HepG2 (cell line): ENCODE results near the gene DNAL4. TPM values are rescaled to one million over a fixed set of nuclear protein-coding genes. Genes with fewer than 3 reads are reported as not detected.

Experiments used
- ATAC-seq: fragments of 200-7000 bp; cut with Tn5 transposase; 3 replicates; pipeline ENCODE4 v1.9.1; 2020; ENCODE audit warnings: mild to moderate bottlenecking, moderate library complexity
- BruUV-seq: library from RNA; stranded (reverse); fragments of 400-500 nt; replicated peaks from 2 replicates; lab custom pipeline; 2021; lab: Mats Ljungman, UMichigan
- CTCF ChIA-PET: fragments of 300-600 bp; formaldehyde crosslinking; extraction: SDS; loops from one replicate; lab custom pipeline; 2021; ENCODE audit warnings: low total read pairs, inconsistent platforms, low intra/inter-chr PET ratio; lab: Yijun Ruan, JAX
- POLR2A ChIA-PET: fragments of 350-600 bp; sonication (Branson Sonifier 250); formaldehyde crosslinking; loops from one replicate; lab custom pipeline; 2020; ENCODE audit warnings: antibody characterized with exemption, inconsistent platforms; lab: Yijun Ruan, JAX
- DNase-seq: peaks from one replicate; pipeline ENCODE4 v3.0.0-alpha.2; 2015; ENCODE audit warnings: low spot score
- FAIRE-seq: peaks from 3 replicates; lab custom pipeline; 2011; peaks lifted over from hg19 to GRCh38; lab: Jason Lieb, UNC
- H2AFZ ChIP-seq: one replicate; pipeline ENCODE4 v1.6.1; 2011; ENCODE audit warnings: low read length, inconsistent platforms
- H3K27ac ChIP-seq: fragments of 300-600 bp; 3 replicates; pipeline ENCODE4 v1.8.0; 2011; ENCODE audit warnings: mixed run types, mild to moderate bottlenecking, mixed read lengths, low read length, inconsistent platforms; ENCODE audit not compliant: insufficient read depth; ENCODE audit errors: extremely low read length
- H3K27me3 ChIP-seq, 2 experiments: fragments of 200-600 bp in 1 of 2; 2 replicates in 1 of 2; 3 replicates in 1 of 2; pipeline versions ENCODE4 v1.6.0 to v1.8.0; 2011; ENCODE audit warnings: low read length in 2 of 2, mild to moderate bottlenecking in 2 of 2, moderate library complexity in 2 of 2, inconsistent platforms in 1 of 2; ENCODE audit not compliant: insufficient read depth in 2 of 2, control insufficient read depth in 1 of 2
- H3K36me3 ChIP-seq, 2 experiments: fragments of 200-600 bp in 1 of 2; replicated peaks in 1 of 2; 2 replicates in 1 of 2; 3 replicates in 1 of 2; pipeline versions ENCODE4 v1.5.1 to v1.8.0; 2011; ENCODE audit warnings: low read length in 2 of 2, inconsistent platforms in 1 of 2; ENCODE audit not compliant: insufficient read depth in 2 of 2, control insufficient read depth in 1 of 2
- H3K4me1 ChIP-seq: 2 replicates; pipeline ENCODE4 v1.5.1; 2012; ENCODE audit warnings: low read length, inconsistent platforms; ENCODE audit not compliant: insufficient read depth
- H3K4me2 ChIP-seq: 2 replicates; pipeline ENCODE4 v1.6.0; 2011; ENCODE audit warnings: low read depth, low read length, inconsistent platforms
- H3K4me3 ChIP-seq, 3 experiments: fragments of 200-600 bp in 1 of 3; sonication (generic), shearing (Covaris generic) in 1 of 3; replicated peaks in 1 of 3; 2 replicates each; pipeline ENCODE4 v1.5.1; 2011 to 2016; ENCODE audit warnings: low read length in 3 of 3, inconsistent platforms in 2 of 3, low read depth in 2 of 3, mild to moderate bottlenecking in 2 of 3, control low read depth in 1 of 3, mixed read lengths in 1 of 3; ENCODE audit not compliant: insufficient read depth in 1 of 3
- H3K79me2 ChIP-seq: one replicate; pipeline ENCODE4 v1.6.1; 2011; ENCODE audit warnings: low read length, inconsistent platforms; ENCODE audit not compliant: insufficient read depth
- H3K9ac ChIP-seq: 2 replicates; pipeline ENCODE4 v1.6.0; 2011; ENCODE audit warnings: mild to moderate bottlenecking, low read depth, low read length, inconsistent platforms; ENCODE audit not compliant: insufficient read depth
- H3K9me3 ChIP-seq: 2 replicates; pipeline ENCODE4 v1.5.1; 2012; ENCODE audit warnings: mild to moderate bottlenecking, low read length
- H4K20me1 ChIP-seq: 2 replicates; pipeline ENCODE4 v1.6.0; 2011; ENCODE audit warnings: inconsistent platforms, mild to moderate bottlenecking, low read length, moderate library complexity; ENCODE audit not compliant: insufficient read depth
- HOXD1 ChIP-seq: sonication (generic); formaldehyde crosslinking; IDR thresholded peaks from 2 replicates; pipeline ENCODE4 v1.5.0; 2020; ENCODE audit warnings: missing genetic modification reagents
- KAT8 ChIP-seq: IDR thresholded peaks from 2 replicates; pipeline ENCODE4 v1.6.1; 2016; ENCODE audit warnings: missing genetic modification reagents, missing compliant biosample characterization
- PAWR ChIP-seq: sonication (generic); formaldehyde crosslinking; IDR thresholded peaks from 2 replicates; pipeline ENCODE4 v1.4.0; 2020; ENCODE audit warnings: missing genetic modification reagents, mild to moderate bottlenecking, borderline replicate concordance
- RAD21 ChIP-seq: fragments of 450-650 bp; formaldehyde crosslinking; IDR thresholded peaks from 2 replicates; pipeline ENCODE4 v1.5.0; 2020; ENCODE audit warnings: mild to moderate bottlenecking
- TAF1 ChIP-seq: sonication (generic); formaldehyde crosslinking; IDR thresholded peaks from 2 replicates; pipeline ENCODE4 v1.4.0; 2020; ENCODE audit warnings: missing genetic modification reagents
- ZFP36 ChIP-seq: fragments of 150-350 bp; IDR thresholded peaks from 2 replicates; pipeline ENCODE4 v1.6.1; 2018; ENCODE audit warnings: borderline replicate concordance, low read length, low read depth; ENCODE audit not compliant: partially characterized antibody
- ZNF260 ChIP-seq: sonication (generic); formaldehyde crosslinking; IDR thresholded peaks from 2 replicates; pipeline ENCODE4 v1.4.0; 2020; ENCODE audit warnings: missing genetic modification reagents, low read depth, mild to moderate bottlenecking, borderline replicate concordance
- WGBS: methylation state at CpG from one replicate; pipeline ENCODE4 v1.1.6; 2017; ENCODE audit warnings: low lambda C conversion rate; 5-methylcytosine and 5-hydroxymethylcytosine counted together
- in situ Hi-C: cut with HindIII; loops from 2 replicates; pipeline ENCODE4 v1.10.0; 2017; ENCODE audit warnings: low pct_unique_long_range_greater_than_20kb; ENCODE audit not compliant: extremely low pct_ligation_motif_present
- intact Hi-C: fragments of 100-400 bp; cut with micrococcal nuclease; formaldehyde crosslinking; loops from one replicate; pipeline ENCODE4 v1.10.0; 2022; ENCODE audit not compliant: unreplicated experiment
- polyA plus RNA-seq, 8 experiments: library from polyadenylated mRNA; depleted of rRNA in 3 of 8; stranded (reverse) in 7 of 8; unstranded in 1 of 8; fragments of >200 nt; fragmentation: Illumina TruSeq in 4 of 8; extraction: Trizol in 4 of 8; gene quantifications; 2 replicates each; pipeline versions ENCODE4 v1.2.1 to v1.2.3, GENCODE V29; 2011 to 2016; ENCODE audit warnings: low read depth in 4 of 8, missing spikeins in 1 of 8, mixed read lengths in 1 of 8; ENCODE audit not compliant: insufficient read depth in 1 of 8
- total RNA-seq, 5 experiments: library from RNA; depleted of rRNA; stranded (reverse); fragments of >200 nt; fragmentation: Illumina TruSeq; extraction: Trizol; gene quantifications; 2 replicates each; pipeline ENCODE4 v1.2.3, GENCODE V29; 2016; ENCODE audit warnings: low read depth in 1 of 5
- TF ChIP-seq, protein P1 (sequence below): sonication (generic); formaldehyde crosslinking; IDR thresholded peaks from 2 replicates; pipeline ENCODE4 v1.5.1; 2020; ENCODE audit warnings: mild to moderate bottlenecking, moderate library complexity, missing genetic modification reagents
- TF ChIP-seq, protein P2 (sequence below): sonication (generic); formaldehyde crosslinking; IDR thresholded peaks from 2 replicates; pipeline ENCODE4 v1.4.0; 2020; ENCODE audit warnings: mild to moderate bottlenecking, missing genetic modification reagents

Gene DNAL4
- total and polyA plus RNA-seq, 2 of the 13 experiments (the other 11 are each of a cell fraction or from before 2014, with no cell fraction given) = 8.0 to 10.7 TPM

DNA sequence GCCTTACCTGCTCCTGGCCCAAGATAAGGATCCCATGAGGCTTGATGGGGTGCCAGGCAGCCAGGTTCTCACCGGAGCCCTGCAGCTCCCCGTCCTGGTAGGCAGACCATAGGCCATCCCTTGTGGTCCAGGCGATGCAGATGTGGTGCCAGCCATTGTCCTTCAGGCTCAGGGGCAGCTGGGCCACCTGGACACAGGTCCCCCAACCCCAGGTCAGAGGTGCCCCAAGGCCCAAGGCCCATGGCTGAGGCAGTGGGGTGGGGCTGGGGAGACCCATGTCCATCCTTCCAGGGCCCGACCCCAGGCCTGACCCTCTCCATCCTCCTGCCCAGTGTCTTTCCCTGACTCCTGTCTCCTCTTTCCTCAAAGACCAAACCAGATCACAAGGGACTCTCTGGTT lies 29.1 kb upstream of the DNAL4 start:
- DNase-seq (no peak), FAIRE-seq (no peak), ATAC-seq (no peak)
- intact Hi-C loops = no loop called here
- WGBS = 43% methylated on average over 1 of the region's 4 CpGs
- H3K9me3 ChIP-seq = no peaks in the 10 kb centered on the region
- POLR2A ChIA-PET = no interaction called here
- H3K9ac ChIP-seq = no peak overlapping the region
- CTCF ChIA-PET = no interaction called here
- no peak for TF ChIP-seq RAD21 (CRISPR knock-in tag)
- TF ChIP-seq ZFP36 = no peak
- TF ChIP-seq, protein P1, sequence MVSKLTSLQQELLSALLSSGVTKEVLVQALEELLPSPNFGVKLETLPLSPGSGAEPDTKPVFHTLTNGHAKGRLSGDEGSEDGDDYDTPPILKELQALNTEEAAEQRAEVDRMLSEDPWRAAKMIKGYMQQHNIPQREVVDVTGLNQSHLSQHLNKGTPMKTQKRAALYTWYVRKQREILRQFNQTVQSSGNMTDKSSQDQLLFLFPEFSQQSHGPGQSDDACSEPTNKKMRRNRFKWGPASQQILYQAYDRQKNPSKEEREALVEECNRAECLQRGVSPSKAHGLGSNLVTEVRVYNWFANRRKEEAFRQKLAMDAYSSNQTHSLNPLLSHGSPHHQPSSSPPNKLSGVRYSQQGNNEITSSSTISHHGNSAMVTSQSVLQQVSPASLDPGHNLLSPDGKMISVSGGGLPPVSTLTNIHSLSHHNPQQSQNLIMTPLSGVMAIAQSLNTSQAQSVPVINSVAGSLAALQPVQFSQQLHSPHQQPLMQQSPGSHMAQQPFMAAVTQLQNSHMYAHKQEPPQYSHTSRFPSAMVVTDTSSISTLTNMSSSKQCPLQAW = no peak
- TF ChIP-seq, protein P2, sequence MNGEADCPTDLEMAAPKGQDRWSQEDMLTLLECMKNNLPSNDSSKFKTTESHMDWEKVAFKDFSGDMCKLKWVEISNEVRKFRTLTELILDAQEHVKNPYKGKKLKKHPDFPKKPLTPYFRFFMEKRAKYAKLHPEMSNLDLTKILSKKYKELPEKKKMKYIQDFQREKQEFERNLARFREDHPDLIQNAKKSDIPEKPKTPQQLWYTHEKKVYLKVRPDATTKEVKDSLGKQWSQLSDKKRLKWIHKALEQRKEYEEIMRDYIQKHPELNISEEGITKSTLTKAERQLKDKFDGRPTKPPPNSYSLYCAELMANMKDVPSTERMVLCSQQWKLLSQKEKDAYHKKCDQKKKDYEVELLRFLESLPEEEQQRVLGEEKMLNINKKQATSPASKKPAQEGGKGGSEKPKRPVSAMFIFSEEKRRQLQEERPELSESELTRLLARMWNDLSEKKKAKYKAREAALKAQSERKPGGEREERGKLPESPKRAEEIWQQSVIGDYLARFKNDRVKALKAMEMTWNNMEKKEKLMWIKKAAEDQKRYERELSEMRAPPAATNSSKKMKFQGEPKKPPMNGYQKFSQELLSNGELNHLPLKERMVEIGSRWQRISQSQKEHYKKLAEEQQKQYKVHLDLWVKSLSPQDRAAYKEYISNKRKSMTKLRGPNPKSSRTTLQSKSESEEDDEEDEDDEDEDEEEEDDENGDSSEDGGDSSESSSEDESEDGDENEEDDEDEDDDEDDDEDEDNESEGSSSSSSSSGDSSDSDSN (CRISPR knock-in tag) = no peak
- TF ChIP-seq PAWR (CRISPR knock-in tag) = no peak
- no peak for TF ChIP-seq ZNF260 (CRISPR knock-in tag)
- TF ChIP-seq KAT8 (CRISPR knock-in tag) = no peak
- TF ChIP-seq HOXD1 (CRISPR knock-in tag) = no peak
- TF ChIP-seq TAF1 (CRISPR knock-in tag) = no peak
- H4K20me1 ChIP-seq = no peaks in the 10 kb centered on the region
- no peak overlapping the region for H3K4me2 ChIP-seq
- H3K4me1 ChIP-seq = no peaks in the 10 kb centered on the region
- H3K79me2 ChIP-seq = no peaks in the 10 kb centered on the region
- in situ Hi-C loops = no loop called here
- no peaks in the 10 kb centered on the region for H3K36me3 ChIP-seq
- H2AFZ ChIP-seq = no peak overlapping the region
- no peak overlapping the region for H3K27ac ChIP-seq
- H3K27me3 ChIP-seq = no peaks in the 10 kb centered on the region
- no peak overlapping the region for H3K4me3 ChIP-seq
- BruUV-seq = no TSS peak
